ENCODE results near the gene METTL18.

METTL18 gene

GRCh38 chr1:169785267-169785666, 9.4 kb downstream of the METTL18 start:
- DNase-seq (ENCODE audit: low spot score) = no peak

GRCh38 chr1:169784102-169784501, 10.6 kb downstream of the METTL18 start:
- no peak for DNase-seq (ENCODE audit: low spot score)

GRCh38 chr1:169782596-169782995, 12.1 kb downstream of the METTL18 start:
- no peak for DNase-seq (ENCODE audit: low spot score)

- DNase-seq (ENCODE audit: low spot score) = no peak
Observed at GRCh38 chr1:169779970-169780369, 14.7 kb downstream of the METTL18 start.

- DNase-seq (ENCODE audit: low spot score) = no peak
Observed at GRCh38 chr1:169779150-169779549, 15.6 kb downstream of the METTL18 start.

GRCh38 chr1:169776440-169776839, 18.3 kb downstream of the METTL18 start:
- no peak for DNase-seq (ENCODE audit: low spot score)

GRCh38 chr1:169768161-169768560, 26.5 kb downstream of the METTL18 start:
- no peak for DNase-seq (ENCODE audit: low spot score)

GRCh38 chr1:169765580-169766331, 29.0 kb downstream of the METTL18 start:
- DNase-seq (ENCODE audit: low spot score) = no peak

- no peak for DNase-seq (ENCODE audit: low spot score)
Observed at GRCh38 chr1:169764919-169765318, 29.8 kb downstream of the METTL18 start.

- no peak for DNase-seq (ENCODE audit: low spot score)
Observed at GRCh38 chr1:169762699-169763098, 32.0 kb downstream of the METTL18 start.

- no peak for DNase-seq (ENCODE audit: low spot score)
Observed at GRCh38 chr1:169759038-169759437, 35.7 kb downstream of the METTL18 start.

- DNase-seq (ENCODE audit: low spot score) = no peak
Observed at GRCh38 chr1:169753549-169753948, 41.2 kb downstream of the METTL18 start.

GRCh38 chr1:169750041-169750440, 44.7 kb downstream of the METTL18 start:
- DNase-seq (ENCODE audit: low spot score) = no peak

- no peak for DNase-seq (ENCODE audit: low spot score)
Observed at GRCh38 chr1:169746550-169746949, 48.2 kb downstream of the METTL18 start.

- DNase-seq (ENCODE audit: low spot score) = no peak
Observed at GRCh38 chr1:169745015-169745861, 49.5 kb downstream of the METTL18 start.

All from LoVo (cell line).